Colonic mucosa (tissue), 4 donors: Measurements from ENCODE around the gene DSTN. TPM values are rescaled to one million over a fixed set of nuclear protein-coding genes. Genes with fewer than 3 reads are reported as not detected.

ENCODE experiments used
- DNase-seq: peaks from one replicate; pipeline ENCODE4 v3.0.0-alpha.2; 2020
- H3K27ac ChIP-seq: fragments of 200-600 bp; one replicate; pipeline ENCODE4 v1.8.0; 2021
- H3K27me3 ChIP-seq: fragments of 200-600 bp; one replicate; pipeline ENCODE4 v1.8.0; 2021
- H3K36me3 ChIP-seq: fragments of 200-600 bp; one replicate; pipeline ENCODE4 v1.8.0; 2021
- H3K4me1 ChIP-seq: fragments of 200-600 bp; one replicate; pipeline ENCODE4 v1.8.0; 2021; ENCODE audit warnings: mild to moderate bottlenecking
- H3K4me3 ChIP-seq: fragments of 200-600 bp; one replicate; pipeline ENCODE4 v1.8.0; 2021
- H3K9ac ChIP-seq, 2 donors: one replicate each; pipeline ENCODE4 v1.7.0; 2013; ENCODE audit warnings: control low read depth in 2 of 2, low read depth in 2 of 2, low read length in 2 of 2
- H3K9me3 ChIP-seq: fragments of 200-600 bp; one replicate; pipeline ENCODE4 v1.8.0; 2021
- CTCF ChIP-seq: fragments of 200-600 bp; IDR thresholded peaks from one replicate; pipeline ENCODE4 v1.8.0; 2022; ENCODE audit warnings: antibody characterized with exemption, mild to moderate bottlenecking
- intact Hi-C: fragments of 100-400 bp; cut with DNase I; formaldehyde crosslinking; loops from one replicate; pipeline ENCODE4 v1.14.1; 2022
- total RNA-seq, 2 donors: library from RNA; stranded (reverse); fragmentation: NEBNext Ultra II Directional in 1 of 2; extraction: Animal tissue kit (Norgen Biotek cat#: 25700) in 1 of 2; gene quantifications; one replicate each; pipeline ENCODE4 v1.2.1, GENCODE V29; 2021
- donor health status: healthy.
- donor health status: DM: no; HTN: no; CAD: no.
- donor health status: DM: no; HTN: no; CAD: no.

DSTN gene
- total RNA-seq, 2 donors from 2014 or later: 247 to 437 TPM

- H3K9ac ChIP-seq: no peak overlapping the region
- H3K27ac ChIP-seq: no peak overlapping the region
- peaks cover 7% of the 10 kb centered on the region for H3K4me1 ChIP-seq
- intact Hi-C loops: no loop called here
- no peaks in the 10 kb centered on the region for H3K27me3 ChIP-seq
- H3K36me3 ChIP-seq: peaks cover 54% of the 10 kb centered on the region
- DNase-seq: no peak
- no peaks in the 10 kb centered on the region for H3K9me3 ChIP-seq
- H3K4me3 ChIP-seq: no peak overlapping the region
- TF ChIP-seq CTCF: no peak
Measured at GRCh38 chr20:17628101-17628841, 58.4 kb downstream of the DSTN start.

- DNase-seq: no peak
- peaks cover 7% of the 10 kb centered on the region for H3K4me1 ChIP-seq
- H3K9me3 ChIP-seq: no peaks in the 10 kb centered on the region
- H3K9ac ChIP-seq: no peak overlapping the region
- no peak overlapping the region for H3K4me3 ChIP-seq
- H3K27ac ChIP-seq: no peak overlapping the region
- H3K27me3 ChIP-seq: no peaks in the 10 kb centered on the region
- peaks cover 54% of the 10 kb centered on the region for H3K36me3 ChIP-seq
- intact Hi-C loops: no loop called here
- TF ChIP-seq CTCF: no peak
Measured at GRCh38 chr20:17629025-17629424, 59.1 kb downstream of the DSTN start.

GRCh38 chr20:17629678-17630089, 59.8 kb downstream of the DSTN start:
- H3K9me3 ChIP-seq: no peaks in the 10 kb centered on the region

GRCh38 chr20:17630151-17630805, 60.4 kb downstream of the DSTN start:
- no peak overlapping the region for H3K27ac ChIP-seq
- no peaks in the 10 kb centered on the region for H3K9me3 ChIP-seq
- peaks cover 47% of the 10 kb centered on the region for H3K36me3 ChIP-seq
- peaks cover 7% of the 10 kb centered on the region for H3K4me1 ChIP-seq
- no peak for DNase-seq
- no peak overlapping the region for H3K4me3 ChIP-seq
- TF ChIP-seq CTCF: no peak
- intact Hi-C loops: no loop called here
- no peak overlapping the region for H3K9ac ChIP-seq
- H3K27me3 ChIP-seq: no peaks in the 10 kb centered on the region

More at GRCh38 chr20:17629678-17630089, 59.8 kb downstream of the DSTN start:
- H3K9ac ChIP-seq: no peak overlapping the region
- H3K27ac ChIP-seq: no peak overlapping the region
- peaks cover 49% of the 10 kb centered on the region for H3K36me3 ChIP-seq
- peaks cover 7% of the 10 kb centered on the region for H3K4me1 ChIP-seq
- intact Hi-C loops: no loop called here
- no peak overlapping the region for H3K4me3 ChIP-seq
- no peak for DNase-seq
- no peaks in the 10 kb centered on the region for H3K27me3 ChIP-seq
- no peak for TF ChIP-seq CTCF

GRCh38 chr20:17630806-17631195, 60.9 kb downstream of the DSTN start:
- no peaks in the 10 kb centered on the region for H3K27me3 ChIP-seq
- no peak for TF ChIP-seq CTCF
- DNase-seq: no peak
- H3K4me3 ChIP-seq: no peak overlapping the region
- no peak overlapping the region for H3K27ac ChIP-seq
- peaks cover 7% of the 10 kb centered on the region for H3K4me1 ChIP-seq
- H3K9ac ChIP-seq: no peak overlapping the region
- intact Hi-C loops: no loop called here
- H3K9me3 ChIP-seq: no peaks in the 10 kb centered on the region
- peaks cover 48% of the 10 kb centered on the region for H3K36me3 ChIP-seq
